ENCODE measurements around the gene OR5B12. TPM values are rescaled to one million over a fixed set of nuclear protein-coding genes. Genes with fewer than 3 reads are reported as not detected.

The OR5B12 gene
- total RNA-seq, 1 experiment from 2014 or later: not detected

GRCh38 chr11:58438486-58438885 is 3.5 kb downstream of the OR5B12 start:
- TF ChIP-seq TCF7L2 (IDR thresholded peaks at IDR 0.05; ENCODE audit: borderline replicate concordance, extremely low read depth, insufficient read depth, insufficient read length) (no peak), ATF3 (IDR thresholded peaks at IDR 0.05) (no peak), FOSL1 (IDR thresholded peaks at IDR 0.05; ENCODE audit: low read depth) (no peak), EZH2phosphoT487 (IDR thresholded peaks at IDR 0.05; ENCODE audit: borderline replicate concordance) (no peak), ZFX (IDR thresholded peaks at IDR 0.05) (no peak), MAX (IDR thresholded peaks at IDR 0.05) (no peak), CBX3 (IDR thresholded peaks at IDR 0.05; ENCODE audit: low read depth) (no peak), ELF1 (IDR thresholded peaks at IDR 0.05; ENCODE audit: borderline replicate concordance, low read depth) (no peak), SP1 (IDR thresholded peaks at IDR 0.05; ENCODE audit: low read depth) (no peak), EGR1 (IDR thresholded peaks at IDR 0.05; ENCODE audit: low read depth) (no peak), SIN3A (IDR thresholded peaks at IDR 0.05; ENCODE audit: low read depth) (no peak), SRF (IDR thresholded peaks at IDR 0.05; ENCODE audit: low read depth) (no peak), CEBPB (IDR thresholded peaks at IDR 0.05; ENCODE audit: low read depth) (no peak)
- ATAC-seq: no peak
- RAD21 ChIA-PET (ENCODE audit: low non-redundant PET in 1 of 2, low total read pairs in 2 of 2, uncharacterized antibody in 2 of 2, unreplicated experiment in 2 of 2): no interaction called here

GRCh38 chr11:58434217-58434616 is 7.8 kb downstream of the OR5B12 start:
- no peak for ATAC-seq
- no peaks in the 10 kb centered on the region for H3K4me1 ChIP-seq (ENCODE audit: control insufficient read depth in 1 of 2, insufficient read depth in 2 of 2, low read length in 2 of 2)
- RAD21 ChIA-PET (ENCODE audit: low non-redundant PET in 1 of 2, low total read pairs in 2 of 2, uncharacterized antibody in 2 of 2, unreplicated experiment in 2 of 2): no interaction called here
- POLR2A ChIA-PET: no interaction called here
- CTCF ChIA-PET: no interaction called here
- H3K9me3 ChIP-seq (ENCODE audit: control insufficient read depth in 1 of 2, insufficient read depth in 1 of 2, low read depth in 1 of 2, low read length in 2 of 2): no peaks in the 10 kb centered on the region
- H3K9ac ChIP-seq (ENCODE audit: low read length): no peak overlapping the region
- intact Hi-C loops (cut with micrococcal nuclease): no loop called here
- H3K36me3 ChIP-seq (ENCODE audit: control insufficient read depth in 1 of 2, insufficient read depth in 2 of 2, low read length in 2 of 2): no peaks in the 10 kb centered on the region
- no peaks in the 10 kb centered on the region for H3K27me3 ChIP-seq (ENCODE audit: insufficient read depth, low read length)
- H3K9me2 ChIP-seq (ENCODE audit: insufficient read depth): no peaks in the 10 kb centered on the region
- H3K4me2 ChIP-seq (ENCODE audit: low read length): no peak overlapping the region
- TF ChIP-seq RAD21 (IDR thresholded peaks at IDR 0.05; ENCODE audit: low read depth): no peak
- no peak for TF ChIP-seq TCF7L2 (IDR thresholded peaks at IDR 0.05; ENCODE audit: borderline replicate concordance, extremely low read depth, insufficient read depth, insufficient read length)
- no peak for TF ChIP-seq JUND (IDR thresholded peaks at IDR 0.05)
- no peak overlapping the region for H3K27ac ChIP-seq (ENCODE audit: low read depth, low read length)
- no peak overlapping the region for H3K4me3 ChIP-seq (replicated peaks in 1 of 2; ENCODE audit: low read depth in 1 of 2, low read length in 2 of 2)
- no peaks in the 10 kb centered on the region for H3K79me2 ChIP-seq (ENCODE audit: insufficient read depth, low read length)
- no peak for DNase-seq (ENCODE audit: low read depth, low spot score)
- H2AFZ ChIP-seq (ENCODE audit: low read depth, low read length, poor library complexity, severe bottlenecking): no peak overlapping the region
- no TSS peak for BruUV-seq (replicated peaks)
- H4K20me1 ChIP-seq (ENCODE audit: insufficient read depth): no peaks in the 10 kb centered on the region

More at GRCh38 chr11:58438486-58438885, 3.5 kb downstream of the OR5B12 start:
- H3K27ac ChIP-seq (ENCODE audit: low read depth, low read length): no peak overlapping the region
- DNase-seq (ENCODE audit: low read depth, low spot score): no peak
- BruUV-seq (replicated peaks): no TSS peak
- H3K27me3 ChIP-seq (ENCODE audit: insufficient read depth, low read length): 0 out of 2 replicates have a peak, but pooled peaks cover 9% of the 10 kb centered on the region
- no peak overlapping the region for H2AFZ ChIP-seq (ENCODE audit: low read depth, low read length, poor library complexity, severe bottlenecking)
- ChIA-PET POLR2A (no interaction called here), CTCF (no interaction called here)
- intact Hi-C loops (cut with micrococcal nuclease): no loop called here
- no peaks in the 10 kb centered on the region for H3K36me3 ChIP-seq (ENCODE audit: control insufficient read depth in 1 of 2, insufficient read depth in 2 of 2, low read length in 2 of 2)
- H3K4me2 ChIP-seq (ENCODE audit: low read length): no peak overlapping the region
- H3K9me3 ChIP-seq (ENCODE audit: control insufficient read depth in 1 of 2, insufficient read depth in 1 of 2, low read depth in 1 of 2, low read length in 2 of 2): no peaks in the 10 kb centered on the region
- no peaks in the 10 kb centered on the region for H4K20me1 ChIP-seq (ENCODE audit: insufficient read depth)
- H3K79me2 ChIP-seq (ENCODE audit: insufficient read depth, low read length): no peaks in the 10 kb centered on the region
- H3K4me3 ChIP-seq (replicated peaks in 1 of 2; ENCODE audit: low read depth in 1 of 2, low read length in 2 of 2): no peak overlapping the region
- no peaks in the 10 kb centered on the region for H3K9me2 ChIP-seq (ENCODE audit: insufficient read depth)
- H3K9ac ChIP-seq (ENCODE audit: low read length): no peak overlapping the region
- H3K4me1 ChIP-seq (ENCODE audit: control insufficient read depth in 1 of 2, insufficient read depth in 2 of 2, low read length in 2 of 2): no peaks in the 10 kb centered on the region
